Mucosa of gallbladder (tissue), 1 donor: ENCODE measurements around the gene IQCE. TPM values are rescaled to one million over a fixed set of nuclear protein-coding genes. Genes with fewer than 3 reads are reported as not detected.

ENCODE experiments used
- DNase-seq: peaks from one replicate; pipeline ENCODE4 v3.0.0-alpha.2; 2020; ENCODE audit warnings: low spot score
- total RNA-seq: library from RNA; stranded (reverse); gene quantifications from one replicate; pipeline ENCODE4 v1.2.1, GENCODE V29; 2021
- donor health status: DM: no; HTN: no; CAD: no.

The IQCE gene
- total RNA-seq, 1 donor from 2014 or later = 36.1 TPM

DNA sequence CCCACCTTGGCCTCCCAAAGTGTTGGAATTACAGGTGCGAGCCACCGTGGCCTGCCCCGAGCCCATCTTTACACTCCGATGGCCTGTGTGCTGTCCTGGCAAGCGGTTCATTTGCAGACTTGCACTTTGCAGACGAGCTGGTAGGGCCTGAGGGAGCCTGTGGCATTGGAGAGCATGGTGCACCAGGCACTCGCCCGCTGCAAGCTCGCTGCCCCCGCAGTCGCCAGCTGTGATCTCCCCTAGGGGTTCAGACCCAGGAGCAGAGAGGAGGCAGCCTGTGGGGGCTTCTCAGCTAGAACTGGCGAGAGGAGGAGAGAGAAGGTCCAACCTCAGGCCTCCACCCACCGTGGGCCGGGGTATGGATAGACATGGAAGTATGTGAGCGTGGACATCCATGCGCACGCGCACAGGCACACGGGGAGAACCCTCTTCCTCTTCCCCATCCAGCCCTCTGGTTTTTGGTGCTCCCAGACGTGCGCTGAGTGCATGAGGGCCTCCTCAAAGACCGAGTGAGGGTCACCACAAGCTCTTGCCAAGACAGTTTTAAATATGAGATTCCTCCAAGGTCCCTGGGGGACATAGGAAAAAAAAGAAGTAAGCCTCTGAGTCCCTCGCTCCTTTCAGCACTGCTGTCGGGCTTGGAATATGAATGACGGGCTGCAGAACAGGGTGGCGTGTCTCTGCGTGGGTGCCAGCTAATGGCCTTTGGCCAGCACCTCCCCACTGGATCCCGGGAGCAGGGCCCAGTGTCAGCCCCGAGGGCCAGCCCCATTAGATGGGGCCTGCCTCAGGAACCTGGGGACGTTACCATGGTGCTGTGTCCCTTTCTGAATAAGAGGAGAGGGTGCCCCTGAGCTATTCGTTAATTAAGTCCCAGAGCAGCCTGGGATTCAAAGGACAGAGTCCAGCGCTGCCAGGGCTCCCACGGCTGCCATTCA is 57.9 kb downstream of the IQCE start:
- no peak for DNase-seq

DNA sequence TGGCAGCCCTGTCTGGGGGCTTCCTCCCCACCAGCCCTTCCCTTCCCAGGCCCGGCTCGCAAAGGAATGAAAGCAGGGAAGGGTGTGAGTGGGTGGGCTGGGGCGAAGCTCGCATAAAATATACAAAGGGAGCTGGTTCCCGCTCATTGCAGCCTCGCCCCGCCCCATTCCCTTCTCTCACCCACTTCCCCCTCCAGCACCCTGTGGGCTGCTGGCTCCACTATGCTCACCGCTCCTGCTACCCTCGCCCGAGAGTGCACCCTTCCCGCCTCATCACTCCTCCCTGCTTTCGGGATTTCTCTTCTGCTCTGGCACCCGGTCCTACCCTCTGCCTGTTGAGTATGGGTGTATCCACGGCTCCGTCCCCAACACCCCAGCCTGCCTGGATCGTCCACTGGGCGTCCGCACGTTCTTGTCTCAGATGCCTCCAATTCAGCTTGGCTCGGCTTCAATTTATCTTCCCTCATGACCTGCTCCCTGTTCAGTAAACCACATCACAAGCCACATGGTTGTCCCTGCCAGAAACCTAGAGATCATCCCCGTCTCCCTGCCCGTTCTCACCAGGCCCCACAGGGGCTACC is 58.6 kb downstream of the IQCE start:
- DNase-seq = no peak

DNA sequence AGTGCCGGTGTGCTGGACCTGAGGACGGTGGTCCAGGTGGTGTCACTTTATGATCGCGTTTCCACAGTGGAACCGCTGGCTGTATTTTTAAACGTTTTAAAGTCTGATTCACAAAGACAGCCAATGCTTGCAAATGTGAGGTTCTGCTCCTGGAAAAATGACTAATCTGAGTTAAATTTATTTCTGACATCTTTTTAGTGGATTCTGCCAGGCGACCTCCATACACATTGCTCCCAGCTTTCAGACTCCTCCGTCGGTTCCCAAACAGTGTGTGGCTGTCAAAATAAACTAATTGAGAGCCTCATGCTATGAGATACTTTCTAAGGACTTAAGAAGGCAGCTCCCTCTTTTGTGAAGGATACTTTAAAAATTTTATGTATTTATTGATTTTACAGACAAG is 60.3 kb downstream of the IQCE start:
- DNase-seq = no peak

DNA sequence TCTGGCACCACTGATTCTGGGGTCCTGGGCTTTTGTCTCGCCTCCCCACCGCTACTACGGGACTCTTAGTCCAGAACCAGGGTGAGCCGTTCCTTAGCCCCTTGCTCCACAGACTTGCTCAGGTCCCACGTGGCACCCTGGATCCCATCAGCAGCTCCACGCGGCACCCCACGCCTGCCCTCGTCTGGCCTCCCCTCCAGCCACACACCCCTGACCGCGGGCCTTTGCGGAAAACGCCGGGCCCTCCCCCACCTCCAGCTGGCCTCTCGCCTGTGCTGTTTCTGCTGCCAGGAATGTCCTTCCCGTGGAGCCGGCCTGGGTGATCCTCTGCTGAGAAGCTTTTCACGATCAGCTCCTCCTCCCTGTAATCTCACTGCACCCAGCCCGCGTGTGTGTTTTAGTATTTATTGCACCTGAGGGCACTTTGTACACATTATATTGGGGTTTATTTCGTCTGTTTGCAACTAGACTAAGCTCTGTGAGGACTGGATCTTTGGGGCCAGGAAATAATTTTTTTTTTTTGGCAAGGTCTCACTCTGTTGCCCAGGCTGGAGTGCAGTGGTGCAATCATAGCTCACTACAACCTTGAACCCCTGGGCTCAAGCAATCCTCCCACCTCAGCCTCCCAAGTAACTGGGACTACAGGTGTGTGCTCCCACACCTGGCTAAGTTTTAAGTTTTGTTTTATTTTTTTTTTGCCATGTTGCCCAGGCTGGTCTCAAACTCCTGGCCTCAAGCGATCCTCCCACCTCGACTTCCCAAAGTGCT is 62.5 kb downstream of the IQCE start:
- DNase-seq = peak; percentile 54

GRCh38 chr7:2621948-2622640 is 63.3 kb downstream of the IQCE start:
- DNase-seq = no peak

GRCh38 chr7:2622869-2623697 is 64.3 kb downstream of the IQCE start:
- peak; percentile 46 for DNase-seq

GRCh38 chr7:2623698-2624014 is 64.9 kb downstream of the IQCE start:
- DNase-seq = no peak

DNA sequence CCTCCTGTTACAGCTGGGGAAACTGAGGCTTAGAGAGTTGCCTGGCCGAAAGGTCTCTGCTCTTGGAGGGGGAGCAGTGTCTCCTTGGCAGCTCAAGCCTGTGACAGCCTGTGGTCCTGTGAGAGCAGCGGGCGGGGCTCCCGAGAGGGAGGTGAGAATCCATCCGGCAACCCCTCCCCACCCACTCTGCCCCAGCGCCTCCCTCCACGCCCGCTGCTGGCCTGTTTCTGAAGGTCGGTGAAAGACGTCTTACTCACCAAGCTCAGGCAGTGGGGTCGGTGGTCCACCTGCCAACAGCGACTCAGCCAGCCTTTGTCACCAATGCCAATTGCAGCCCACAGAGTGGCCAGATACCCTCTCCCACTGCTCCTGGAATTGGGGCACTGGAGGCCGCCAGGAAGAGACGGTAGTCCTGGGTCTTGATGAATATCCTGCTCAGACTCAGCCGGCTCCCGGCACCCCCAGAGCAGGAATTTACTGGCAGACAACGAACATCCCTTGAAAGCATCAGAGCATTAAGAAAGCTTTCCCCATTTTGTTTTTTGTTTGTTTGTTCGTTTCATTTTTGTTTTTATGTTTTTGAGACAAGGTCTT is 65.6 kb downstream of the IQCE start:
- no peak for DNase-seq

- peak; percentile 65 for DNase-seq
Measured at GRCh38 chr7:2626498-2627117, 67.8 kb downstream of the IQCE start.

- DNase-seq = no peak
Measured at GRCh38 chr7:2627258-2628129, 68.7 kb downstream of the IQCE start.

DNA sequence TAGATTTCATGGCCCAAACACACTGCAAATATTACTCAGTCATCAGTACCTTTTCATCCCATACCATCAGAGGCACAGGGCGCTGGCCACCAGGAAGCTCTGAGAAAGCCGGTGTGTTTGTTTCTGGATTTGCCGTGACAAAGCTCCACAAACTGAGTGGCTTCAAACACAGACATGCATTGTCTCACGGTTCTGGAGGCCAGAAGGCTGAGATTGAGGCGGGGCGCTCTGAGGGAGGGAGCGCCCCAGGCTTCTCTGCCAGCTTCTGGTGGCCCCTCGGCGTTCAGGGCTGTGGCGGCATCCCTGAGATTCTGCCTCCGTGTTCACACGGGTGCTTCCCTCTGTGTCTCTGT is 69.3 kb downstream of the IQCE start:
- DNase-seq = no peak

DNA sequence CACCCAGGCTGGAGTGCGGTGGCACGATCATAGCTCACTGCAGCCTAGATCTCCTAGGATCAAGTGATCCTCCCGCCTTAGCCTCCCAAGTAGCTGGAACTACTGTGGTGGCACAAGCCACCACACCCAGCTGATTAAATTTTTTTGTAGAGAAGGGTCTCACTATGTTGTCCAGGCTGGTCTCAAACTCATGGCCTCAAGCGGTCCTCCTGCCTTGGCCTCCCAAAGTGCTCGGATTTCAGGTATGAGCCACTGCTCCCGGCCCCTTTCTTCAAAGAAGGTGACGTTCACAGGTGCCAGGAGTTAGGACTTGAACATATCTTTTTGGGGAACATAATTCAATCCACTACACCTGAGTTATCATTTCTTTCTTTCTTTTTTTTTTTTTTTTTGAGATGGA is 70.1 kb downstream of the IQCE start:
- DNase-seq = no peak

DNA sequence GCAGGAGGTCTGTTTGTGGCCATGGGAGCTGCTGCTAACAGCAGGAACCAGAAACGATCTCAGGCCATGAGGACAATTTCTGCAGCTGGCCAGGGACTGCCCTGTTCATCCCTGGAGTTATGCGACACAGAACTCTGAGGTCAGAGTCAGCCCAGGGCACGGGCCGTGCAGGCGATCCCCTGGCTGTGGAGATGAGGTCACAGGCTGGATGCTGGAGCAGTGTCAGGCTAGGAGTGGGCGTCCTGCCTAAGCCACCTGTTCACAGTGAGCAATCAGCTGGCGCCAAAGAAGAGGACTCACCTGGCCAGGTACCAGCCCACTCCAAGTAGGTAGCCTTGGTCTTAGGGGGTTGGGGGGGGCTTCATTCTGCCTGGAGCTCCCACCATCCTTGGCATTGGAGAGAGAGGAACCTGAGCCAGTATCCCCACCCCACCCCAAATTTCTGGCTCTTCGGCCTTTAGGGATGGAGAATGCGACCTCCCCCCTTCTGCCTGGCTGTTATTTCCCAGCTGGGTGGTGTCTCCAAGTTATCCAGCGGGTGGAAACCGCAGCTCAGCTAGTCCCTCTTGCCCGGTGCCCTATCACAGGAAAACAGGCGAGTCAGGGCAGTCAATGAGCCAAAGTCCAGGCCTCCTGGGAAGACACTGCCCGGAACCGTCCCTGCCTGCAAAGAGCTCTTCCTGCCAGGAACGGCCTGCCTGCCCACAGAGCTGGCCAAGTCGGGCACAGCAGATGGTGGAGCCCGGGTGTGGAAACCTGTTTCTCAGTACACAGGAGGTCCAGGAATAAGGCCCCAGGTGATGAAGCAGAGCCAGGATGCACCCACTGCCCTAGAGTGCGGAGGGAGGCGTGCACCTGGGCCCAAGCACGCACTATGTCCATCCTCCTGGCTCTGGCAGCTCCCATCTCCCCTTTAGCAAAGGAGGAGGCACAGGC is 71.2 kb downstream of the IQCE start:
- peak; percentile 89 for DNase-seq

GRCh38 chr7:2631946-2632732 is 73.4 kb downstream of the IQCE start, which contains the start of gene TTYH3:
TSS of gene TTYH3 (plus strand) at chr7:2631986. CDS start at chr7:2632156, 170 bp downstream.
- no peak for DNase-seq

DNA sequence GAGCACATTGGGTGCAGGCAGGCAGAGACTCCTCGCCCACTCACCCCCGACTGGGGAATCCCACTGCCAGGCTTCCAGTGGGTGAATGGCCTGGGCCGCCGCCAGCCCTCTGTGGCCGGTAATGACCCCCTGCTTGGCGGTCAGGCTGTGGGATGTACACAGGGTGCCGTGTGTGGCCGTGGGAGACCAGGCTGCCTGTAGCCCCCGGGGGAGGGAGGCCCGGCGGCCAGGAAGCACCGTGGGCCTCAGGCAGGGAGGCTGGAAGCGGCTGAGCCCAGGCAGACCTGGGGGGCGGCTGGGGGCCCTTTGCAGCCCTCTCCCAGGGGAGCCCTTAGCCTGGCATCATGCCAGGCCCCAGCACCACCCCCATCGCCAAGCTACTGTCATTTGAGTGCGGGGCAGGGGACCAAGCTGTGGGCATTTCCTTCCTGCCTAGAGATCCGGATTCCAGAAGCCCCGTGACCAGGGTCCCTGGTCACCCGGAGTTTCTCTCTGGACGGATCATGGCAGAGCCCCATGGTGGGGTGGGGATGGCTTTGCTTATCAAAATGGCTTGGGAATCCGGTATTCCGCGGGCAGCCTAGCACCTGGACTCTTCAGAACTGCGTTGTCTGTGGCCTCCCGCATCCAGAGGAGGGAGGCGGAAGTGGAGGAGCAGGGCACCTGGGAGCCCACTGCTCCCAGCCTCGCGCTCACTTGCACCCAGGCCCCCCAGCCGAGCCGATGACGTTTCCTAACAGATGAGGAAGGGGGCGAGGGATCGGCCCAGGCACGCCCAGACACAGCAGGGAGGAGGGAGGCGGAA is 74.2 kb downstream of the IQCE start:
- DNase-seq = peak; percentile 56

- peak; percentile 44 for DNase-seq
Measured at GRCh38 chr7:2633538-2634266, 74.9 kb downstream of the IQCE start.
